SK-N-SH treated with all-trans-retinoic acid at 6 μM for 48 hours (cell line): ENCODE measurements around the gene NFXL1.

Experiments
- ATAC-seq: fragments of 200-7000 bp; cut with Tn5 transposase; 3 replicates; pipeline ENCODE4 v1.9.1; 2020; ENCODE audit warnings: mild to moderate bottlenecking, moderate library complexity
- ARNTL ChIP-seq: fragments of 450-650 bp; formaldehyde crosslinking; IDR thresholded peaks from 2 replicates; pipeline ENCODE4 v1.5.0; 2020; ENCODE audit warnings: low read depth, mild to moderate bottlenecking, moderate library complexity, borderline replicate concordance
- BACH2 ChIP-seq: fragments of 250-450 bp; sonication (Bioruptor Pico); IDR thresholded peaks from 2 replicates; pipeline ENCODE4 v1.9.0; 2021; ENCODE audit warnings: mild to moderate bottlenecking, borderline replicate concordance
- CREB5 ChIP-seq: fragments of 250-450 bp; sonication (Bioruptor Pico); IDR thresholded peaks from 2 replicates; pipeline ENCODE4 v1.5.1; 2020; ENCODE audit warnings: low read depth, mild to moderate bottlenecking, moderate library complexity
- CSDC2 ChIP-seq: fragments of 250-450 bp; sonication (Bioruptor Pico); IDR thresholded peaks from 2 replicates; pipeline ENCODE4 v1.5.0; 2020; ENCODE audit warnings: mild to moderate bottlenecking, moderate library complexity
- CSRNP3 ChIP-seq: fragments of 250-450 bp; sonication (Bioruptor Pico); IDR thresholded peaks from 2 replicates; pipeline ENCODE4 v1.5.1; 2021; ENCODE audit warnings: mild to moderate bottlenecking, moderate library complexity
- ESRRG ChIP-seq: fragments of 250-450 bp; sonication (Bioruptor Pico); IDR thresholded peaks from 2 replicates; pipeline ENCODE4 v1.6.1; 2021; ENCODE audit warnings: mild to moderate bottlenecking
- GLIS3 ChIP-seq: fragments of 250-450 bp; sonication (Bioruptor Pico); IDR thresholded peaks from 2 replicates; pipeline ENCODE4 v1.5.0; 2020; ENCODE audit warnings: mild to moderate bottlenecking, moderate library complexity
- ISL1 ChIP-seq: fragments of 250-450 bp; sonication (Bioruptor Pico); IDR thresholded peaks from 2 replicates; pipeline ENCODE4 v2.1.2; 2022; ENCODE audit warnings: mild to moderate bottlenecking, moderate library complexity
- OSR1 ChIP-seq: fragments of 250-450 bp; sonication (Bioruptor Pico); IDR thresholded peaks from 2 replicates; pipeline ENCODE4 v1.8.0; 2022; ENCODE audit warnings: moderate library complexity, mild to moderate bottlenecking, inconsistent platforms
- POU6F1 ChIP-seq: fragments of 250-450 bp; sonication (Bioruptor Pico); IDR thresholded peaks from 2 replicates; pipeline ENCODE4 v1.8.0; 2021; ENCODE audit warnings: low read depth, mild to moderate bottlenecking, moderate library complexity, borderline replicate concordance
- PPARA ChIP-seq: fragments of 250-450 bp; sonication (Bioruptor Pico); IDR thresholded peaks from 2 replicates; pipeline ENCODE4 v1.5.0; 2020; ENCODE audit warnings: mild to moderate bottlenecking, borderline replicate concordance
- RARB ChIP-seq: fragments of 250-450 bp; sonication (Bioruptor Pico); IDR thresholded peaks from 2 replicates; pipeline ENCODE4 v1.8.0; 2021; ENCODE audit warnings: mild to moderate bottlenecking, moderate library complexity
- SNAI2 ChIP-seq: fragments of 250-450 bp; sonication (Bioruptor Pico); IDR thresholded peaks from 2 replicates; pipeline ENCODE4 v1.5.0; 2020; ENCODE audit warnings: mild to moderate bottlenecking, moderate library complexity
- TCF4 ChIP-seq: fragments of 250-450 bp; sonication (Bioruptor Pico); IDR thresholded peaks from 2 replicates; pipeline ENCODE4 v1.8.0; 2021; ENCODE audit warnings: mild to moderate bottlenecking, moderate library complexity, borderline replicate concordance
- TSHZ2 ChIP-seq: fragments of 250-450 bp; sonication (Bioruptor Pico); IDR thresholded peaks from 2 replicates; pipeline ENCODE4 v1.5.0; 2020; ENCODE audit warnings: mild to moderate bottlenecking, moderate library complexity
- ZC3H10 ChIP-seq: fragments of 250-450 bp; sonication (Bioruptor Pico); IDR thresholded peaks from 2 replicates; pipeline ENCODE4 v1.5.1; 2021; ENCODE audit warnings: mild to moderate bottlenecking, moderate library complexity
- ZFP3 ChIP-seq: fragments of 250-450 bp; sonication (Bioruptor Pico); IDR thresholded peaks from 2 replicates; pipeline ENCODE4 v1.5.0; 2020; ENCODE audit warnings: mild to moderate bottlenecking, moderate library complexity
- ZFP30 ChIP-seq: fragments of 450-650 bp; formaldehyde crosslinking; IDR thresholded peaks from 2 replicates; pipeline ENCODE4 v1.5.0; 2022; ENCODE audit warnings: mild to moderate bottlenecking, moderate library complexity
- ZNF565 ChIP-seq: fragments of 450-650 bp; formaldehyde crosslinking; conservative IDR thresholded peaks from 2 replicates; pipeline ENCODE4 v1.5.0; 2020; ENCODE audit warnings: low read depth, mild to moderate bottlenecking, moderate library complexity
- ZNF8 ChIP-seq: fragments of 450-650 bp; formaldehyde crosslinking; IDR thresholded peaks from 2 replicates; pipeline ENCODE4 v1.5.0; 2020; ENCODE audit warnings: mild to moderate bottlenecking, moderate library complexity
- TF ChIP-seq, protein P1 (sequence below): fragments of 250-450 bp; sonication (Bioruptor Pico); IDR thresholded peaks from 2 replicates; pipeline ENCODE4 v1.8.0; 2020; ENCODE audit warnings: mild to moderate bottlenecking, moderate library complexity, borderline replicate concordance

Gene NFXL1

GRCh38 chr4:47831026-47831679, 83.2 kb downstream of the NFXL1 start:
- TF ChIP-seq SNAI2 (CRISPR knock-in tag) (no peak), ZFP3 (CRISPR knock-in tag) (no peak), TSHZ2 (CRISPR knock-in tag) (no peak), POU6F1 (CRISPR knock-in tag) (no peak), CSRNP3 (CRISPR knock-in tag) (no peak), TCF4 (no peak), OSR1 (CRISPR knock-in tag) (no peak), RARB (CRISPR knock-in tag) (no peak), ARNTL (CRISPR knock-in tag) (no peak), ZC3H10 (CRISPR knock-in tag) (no peak), ZNF565 (CRISPR knock-in tag) (no peak), CSDC2 (CRISPR knock-in tag) (no peak), CREB5 (CRISPR knock-in tag) (no peak), GLIS3 (CRISPR knock-in tag) (no peak), ISL1 (no peak), BACH2 (CRISPR knock-in tag) (no peak), PPARA (CRISPR knock-in tag) (no peak), ZNF8 (CRISPR knock-in tag) (no peak), ZFP30 (CRISPR knock-in tag) (no peak)
- ATAC-seq = peak; percentile 31; the same call in 2 of the 3 replicates

DNA sequence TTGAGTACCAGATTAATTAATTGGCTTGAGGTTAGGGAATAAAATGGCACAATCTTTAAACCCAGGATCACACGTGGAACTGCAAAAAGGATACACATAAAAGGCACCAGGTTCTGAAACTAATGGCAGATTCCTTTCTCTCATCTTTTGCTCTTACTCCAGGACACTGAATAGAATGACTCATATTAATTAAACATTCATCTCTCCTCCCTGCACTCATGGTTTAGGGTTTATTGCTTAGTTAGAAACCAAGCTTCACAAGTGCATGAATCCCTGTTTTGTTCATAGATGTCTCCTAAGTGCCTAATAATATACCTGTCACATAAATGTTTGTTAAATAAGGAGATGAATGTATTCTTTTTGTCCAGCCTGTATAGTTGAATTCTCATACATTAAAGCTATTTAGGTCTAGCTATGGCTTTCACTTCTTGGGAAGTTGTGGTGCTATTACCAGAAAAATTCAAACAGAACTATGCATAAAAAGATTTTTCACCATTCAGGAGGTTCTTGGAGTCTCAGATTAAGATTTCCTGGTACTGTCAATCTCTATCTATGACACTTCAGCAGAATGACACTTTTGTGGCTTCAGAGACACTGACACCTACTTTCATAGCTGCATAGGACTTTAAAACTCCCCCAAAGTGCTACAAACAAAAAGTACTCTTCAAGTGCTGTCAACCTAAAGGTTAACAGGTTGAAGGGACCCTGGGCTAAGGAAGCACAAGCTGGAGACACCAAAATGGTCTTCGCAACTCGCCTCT, 83.9 kb downstream of the NFXL1 start:
- TF ChIP-seq, protein P1, sequence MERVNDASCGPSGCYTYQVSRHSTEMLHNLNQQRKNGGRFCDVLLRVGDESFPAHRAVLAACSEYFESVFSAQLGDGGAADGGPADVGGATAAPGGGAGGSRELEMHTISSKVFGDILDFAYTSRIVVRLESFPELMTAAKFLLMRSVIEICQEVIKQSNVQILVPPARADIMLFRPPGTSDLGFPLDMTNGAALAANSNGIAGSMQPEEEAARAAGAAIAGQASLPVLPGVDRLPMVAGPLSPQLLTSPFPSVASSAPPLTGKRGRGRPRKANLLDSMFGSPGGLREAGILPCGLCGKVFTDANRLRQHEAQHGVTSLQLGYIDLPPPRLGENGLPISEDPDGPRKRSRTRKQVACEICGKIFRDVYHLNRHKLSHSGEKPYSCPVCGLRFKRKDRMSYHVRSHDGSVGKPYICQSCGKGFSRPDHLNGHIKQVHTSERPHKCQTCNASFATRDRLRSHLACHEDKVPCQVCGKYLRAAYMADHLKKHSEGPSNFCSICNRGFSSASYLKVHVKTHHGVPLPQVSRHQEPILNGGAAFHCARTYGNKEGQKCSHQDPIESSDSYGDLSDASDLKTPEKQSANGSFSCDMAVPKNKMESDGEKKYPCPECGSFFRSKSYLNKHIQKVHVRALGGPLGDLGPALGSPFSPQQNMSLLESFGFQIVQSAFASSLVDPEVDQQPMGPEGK (CRISPR knock-in tag) = no peak
- TF ChIP-seq TSHZ2 (CRISPR knock-in tag) (no peak), ISL1 (no peak), ESRRG (CRISPR knock-in tag) (no peak), ARNTL (CRISPR knock-in tag) (no peak), ZFP30 (CRISPR knock-in tag) (no peak), BACH2 (CRISPR knock-in tag) (no peak), ZC3H10 (CRISPR knock-in tag) (no peak), RARB (CRISPR knock-in tag) (no peak), TCF4 (no peak), PPARA (CRISPR knock-in tag) (no peak), ZNF565 (CRISPR knock-in tag) (no peak), SNAI2 (CRISPR knock-in tag) (no peak), CREB5 (CRISPR knock-in tag) (no peak), GLIS3 (CRISPR knock-in tag) (no peak)

More for the DNA sequence above, 83.9 kb downstream of the NFXL1 start:
- ATAC-seq = peak; percentile 60; the same call in 2 of the 3 replicates
